PC-9 (cell line): Measurements from ENCODE around the gene AKIRIN2.

Experiments
- CTCF ChIP-seq: fragments of 200-600 bp; sonication (generic); conservative IDR thresholded peaks from 2 replicates; pipeline ENCODE4 v1.6.1; 2017; ENCODE audit warnings: mixed run types, antibody characterized with exemption, mild to moderate bottlenecking, moderate library complexity
- EZH2 ChIP-seq: fragments of 200-600 bp; sonication (generic); IDR thresholded peaks from 2 replicates; pipeline ENCODE4 v1.8.0; 2017; ENCODE audit warnings: antibody characterized with exemption, low read depth

- TF ChIP-seq CTCF (no peak), EZH2 (no peak)
Measured at GRCh38 chr6:87661503-87661902, 40.5 kb downstream of the AKIRIN2 start.
